HG03039 (cell line): ENCODE data around the gene LCT.
"Not testable (repeated sequence)": the region's sequence is repeated elsewhere in the genome, so short reads cannot be mapped to it uniquely, and the experiment has no call there.

Experiments
- ATAC-seq: cut with Tn5 transposase; IDR thresholded peaks from one replicate; pipeline ENCODE4 v1.9.1; 2021; ENCODE audit warnings: mild to moderate bottlenecking, moderate library complexity; ENCODE audit not compliant: unreplicated experiment

LCT gene

GRCh38 chr2:135798275-135798705, 38.7 kb downstream of the LCT start:
- no peak for ATAC-seq

- peak; percentile 48 for ATAC-seq
Observed at GRCh38 chr2:135797497-135798274, 39.3 kb downstream of the LCT start.

- no peak for ATAC-seq
Observed at GRCh38 chr2:135796606-135797005, 40.4 kb downstream of the LCT start.

GRCh38 chr2:135795641-135796040, 41.3 kb downstream of the LCT start:
- ATAC-seq: not testable (repeated sequence)

GRCh38 chr2:135792401-135793150, 44.4 kb downstream of the LCT start:
- ATAC-seq: no peak

- no peak for ATAC-seq
Observed at GRCh38 chr2:135791418-135792190, 45.4 kb downstream of the LCT start.

- no peak for ATAC-seq
Observed at GRCh38 chr2:135790423-135790822, 46.6 kb downstream of the LCT start.

GRCh38 chr2:135786823-135787222, 50.2 kb downstream of the LCT start:
- no peak for ATAC-seq

- ATAC-seq: no peak
Observed at GRCh38 chr2:135785032-135785431, 52.0 kb downstream of the LCT start.

GRCh38 chr2:135783439-135783838, 53.5 kb downstream of the LCT start:
- ATAC-seq: no peak

- ATAC-seq: no peak
Observed at GRCh38 chr2:135782231-135782630, 54.8 kb downstream of the LCT start.

- no peak for ATAC-seq
Observed at GRCh38 chr2:135776367-135776766, 60.6 kb downstream of the LCT start.

GRCh38 chr2:135775420-135775819, 61.6 kb downstream of the LCT start:
- ATAC-seq: no peak

- no peak for ATAC-seq
Observed at GRCh38 chr2:135773917-135774316, 63.1 kb downstream of the LCT start.

GRCh38 chr2:135773319-135773718, 63.7 kb downstream of the LCT start:
- ATAC-seq: no peak

- no peak for ATAC-seq
Observed at GRCh38 chr2:135768863-135769262, 68.1 kb downstream of the LCT start.

GRCh38 chr2:135762530-135762929, 74.5 kb downstream of the LCT start:
- no peak for ATAC-seq

- no peak for ATAC-seq
Observed at GRCh38 chr2:135762022-135762421, 75.0 kb downstream of the LCT start.

GRCh38 chr2:135756692-135757091, 80.3 kb downstream of the LCT start:
- no peak for ATAC-seq

- ATAC-seq: no peak
Observed at GRCh38 chr2:135755573-135755972, 81.4 kb downstream of the LCT start.

GRCh38 chr2:135745545-135745944, 91.4 kb downstream of the LCT start:
- ATAC-seq: no peak
